HL-60 (cell line): ENCODE data around the gene FGD5.
"Not testable (repeated sequence)": the region's sequence is repeated elsewhere in the genome, so short reads cannot be mapped to it uniquely, and the experiment has no call there.

ENCODE experiments used
- DNase-seq, 2 experiments: peaks; one replicate each; pipeline ENCODE4 v3.0.0-alpha.2; 2010 to 2020; ENCODE audit warnings: low read depth in 1 of 2, low spot score in 1 of 2
- H3K27ac ChIP-seq: fragments of 250-450 bp; sonication (Bioruptor Pico); replicated peaks from 2 replicates; pipeline ENCODE4 v1.5.1; 2020; ENCODE audit warnings: mild to moderate bottlenecking, moderate library complexity
- H3K27me3 ChIP-seq: fragments of 250-450 bp; sonication (Bioruptor Pico); 2 replicates; pipeline ENCODE4 v1.5.1; 2021; ENCODE audit warnings: mild to moderate bottlenecking, moderate library complexity; ENCODE audit not compliant: insufficient read depth, poor library complexity, severe bottlenecking
- H3K4me3 ChIP-seq: replicated peaks from 2 replicates; pipeline ENCODE4 v1.5.1; 2011; ENCODE audit warnings: mild to moderate bottlenecking, control low read depth, low read length; ENCODE audit not compliant: insufficient read depth
- CTCF ChIP-seq: IDR thresholded peaks from one replicate; pipeline ENCODE4 v1.5.1; 2011; ENCODE audit warnings: low read length, control low read depth, inconsistent platforms; ENCODE audit not compliant: insufficient read depth
- GABPA ChIP-seq: IDR thresholded peaks from 2 replicates; pipeline ENCODE4 v1.6.1; 2012; ENCODE audit warnings: low read depth
- POLR2AphosphoS5 ChIP-seq: IDR thresholded peaks from 2 replicates; pipeline ENCODE4 v1.6.1; 2012; ENCODE audit warnings: low read depth
- REST ChIP-seq: IDR thresholded peaks from 2 replicates; pipeline ENCODE4 v1.6.1; 2012; ENCODE audit warnings: low read depth; ENCODE audit not compliant: insufficient replicate concordance
- SPI1 ChIP-seq: IDR thresholded peaks from 2 replicates; pipeline ENCODE4 v1.6.1; 2012; ENCODE audit warnings: low read depth, mild to moderate bottlenecking, borderline replicate concordance

The FGD5 gene

GRCh38 chr3:14805961-14806537, 12.7 kb upstream of the FGD5 start:
- DNase-seq, result no peak
- H3K4me3 ChIP-seq, result no peak overlapping the region

GRCh38 chr3:14806641-14807263, 12.0 kb upstream of the FGD5 start:
- no peak overlapping the region for H3K4me3 ChIP-seq
- peaks cover 22% of the 10 kb centered on the region for H3K27me3 ChIP-seq
- TF ChIP-seq CTCF (no peak), SPI1 (no peak), POLR2AphosphoS5 (no peak), GABPA (no peak), REST (no peak)
- DNase-seq, result peak; percentile 15 to 34
- no peak overlapping the region for H3K27ac ChIP-seq

More at GRCh38 chr3:14805961-14806537, 12.7 kb upstream of the FGD5 start:
- TF ChIP-seq GABPA, result no peak
- no peak for TF ChIP-seq POLR2AphosphoS5
- no peak for TF ChIP-seq SPI1
- Histone ChIP-seq H3K27me3 (peaks cover 15% of the 10 kb centered on the region), H3K27ac (no peak overlapping the region)

- no peak for TF ChIP-seq REST
- TF ChIP-seq POLR2AphosphoS5, result no peak
- no peak for TF ChIP-seq SPI1
- TF ChIP-seq GABPA, result no peak
- TF ChIP-seq CTCF, result no peak
- H3K4me3 ChIP-seq, result no peak overlapping the region
- DNase-seq, result no peak
- H3K27me3 ChIP-seq, result peaks cover 33% of the 10 kb centered on the region
- no peak overlapping the region for H3K27ac ChIP-seq
Measured at GRCh38 chr3:14808025-14808424, 10.7 kb upstream of the FGD5 start.

- Histone ChIP-seq H3K27me3 (peaks cover 39% of the 10 kb centered on the region), H3K4me3 (no peak overlapping the region), H3K27ac (no peak overlapping the region)
- no peak for DNase-seq
- no peak for TF ChIP-seq REST
- TF ChIP-seq CTCF, result no peak
- no peak for TF ChIP-seq POLR2AphosphoS5
- TF ChIP-seq SPI1, result no peak
- no peak for TF ChIP-seq GABPA
Measured at GRCh38 chr3:14808502-14809266, 10.1 kb upstream of the FGD5 start.

GRCh38 chr3:14809611-14810010, 9.2 kb upstream of the FGD5 start:
- H3K27ac ChIP-seq, DNase-seq, H3K4me3 ChIP-seq: not testable (repeated sequence)
- H3K27me3 ChIP-seq, result peaks cover 44% of the 10 kb centered on the region
